GM10266 (cell line): Measurements from ENCODE around the gene SMAD7.

Source experiments
- DNase-seq: peaks from one replicate; pipeline ENCODE4 v3.0.0; 2012; ENCODE audit errors: extremely low spot score
- TF ChIP-seq, protein P1 (sequence below): IDR thresholded peaks from 2 replicates; pipeline ENCODE4 v1.5.1; 2012; ENCODE audit warnings: mild to moderate bottlenecking, low read depth; ENCODE audit not compliant: control insufficient read depth, insufficient read depth; ENCODE audit errors: missing control alignments

The SMAD7 gene

DNA sequence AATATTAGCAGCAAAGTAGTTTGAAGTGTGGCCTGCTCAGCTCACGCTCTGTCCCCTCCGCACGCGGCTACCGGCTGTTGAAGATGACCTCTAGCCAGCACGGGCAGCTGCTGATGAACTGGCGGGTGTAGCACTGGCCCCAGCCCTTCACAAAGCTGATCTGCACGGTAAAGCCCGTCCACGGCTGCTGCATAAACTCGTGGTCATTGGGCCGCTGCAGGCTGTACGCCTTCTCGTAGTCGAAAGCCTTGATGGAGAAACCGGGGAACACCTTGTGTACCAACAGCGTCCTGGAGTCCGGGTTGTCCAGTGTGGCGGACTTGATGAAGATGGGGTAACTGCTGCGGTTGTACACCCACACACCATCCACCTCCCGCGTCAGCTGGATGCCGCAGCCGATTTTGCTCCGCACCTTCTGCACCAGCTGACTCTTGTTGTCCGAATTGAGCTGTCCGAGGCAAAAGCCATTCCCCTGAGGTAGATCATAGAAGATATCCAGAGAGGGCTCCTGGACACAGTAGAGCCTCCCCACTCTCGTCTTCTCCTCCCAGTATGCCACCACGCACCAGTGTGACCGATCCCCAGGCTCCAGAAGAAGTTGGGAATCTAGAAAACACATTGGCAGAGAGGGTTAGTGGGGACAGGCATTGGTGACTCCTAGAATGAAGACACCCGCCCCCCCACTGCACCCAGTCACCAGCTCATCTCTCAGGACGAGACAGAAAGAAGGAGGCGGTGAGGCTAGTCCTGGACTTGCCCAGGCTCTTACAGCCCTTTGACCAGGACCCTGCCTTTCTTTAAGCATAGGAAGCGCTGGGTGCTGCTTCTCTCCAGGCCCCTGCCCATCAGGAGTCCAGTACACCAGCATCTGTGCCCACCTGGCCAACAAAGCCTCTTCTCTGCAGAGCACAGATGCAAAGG lies 29.2 kb downstream of the SMAD7 start:
- TF ChIP-seq, protein P1, sequence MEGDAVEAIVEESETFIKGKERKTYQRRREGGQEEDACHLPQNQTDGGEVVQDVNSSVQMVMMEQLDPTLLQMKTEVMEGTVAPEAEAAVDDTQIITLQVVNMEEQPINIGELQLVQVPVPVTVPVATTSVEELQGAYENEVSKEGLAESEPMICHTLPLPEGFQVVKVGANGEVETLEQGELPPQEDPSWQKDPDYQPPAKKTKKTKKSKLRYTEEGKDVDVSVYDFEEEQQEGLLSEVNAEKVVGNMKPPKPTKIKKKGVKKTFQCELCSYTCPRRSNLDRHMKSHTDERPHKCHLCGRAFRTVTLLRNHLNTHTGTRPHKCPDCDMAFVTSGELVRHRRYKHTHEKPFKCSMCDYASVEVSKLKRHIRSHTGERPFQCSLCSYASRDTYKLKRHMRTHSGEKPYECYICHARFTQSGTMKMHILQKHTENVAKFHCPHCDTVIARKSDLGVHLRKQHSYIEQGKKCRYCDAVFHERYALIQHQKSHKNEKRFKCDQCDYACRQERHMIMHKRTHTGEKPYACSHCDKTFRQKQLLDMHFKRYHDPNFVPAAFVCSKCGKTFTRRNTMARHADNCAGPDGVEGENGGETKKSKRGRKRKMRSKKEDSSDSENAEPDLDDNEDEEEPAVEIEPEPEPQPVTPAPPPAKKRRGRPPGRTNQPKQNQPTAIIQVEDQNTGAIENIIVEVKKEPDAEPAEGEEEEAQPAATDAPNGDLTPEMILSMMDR, result no peak
- no peak for DNase-seq

DNA sequence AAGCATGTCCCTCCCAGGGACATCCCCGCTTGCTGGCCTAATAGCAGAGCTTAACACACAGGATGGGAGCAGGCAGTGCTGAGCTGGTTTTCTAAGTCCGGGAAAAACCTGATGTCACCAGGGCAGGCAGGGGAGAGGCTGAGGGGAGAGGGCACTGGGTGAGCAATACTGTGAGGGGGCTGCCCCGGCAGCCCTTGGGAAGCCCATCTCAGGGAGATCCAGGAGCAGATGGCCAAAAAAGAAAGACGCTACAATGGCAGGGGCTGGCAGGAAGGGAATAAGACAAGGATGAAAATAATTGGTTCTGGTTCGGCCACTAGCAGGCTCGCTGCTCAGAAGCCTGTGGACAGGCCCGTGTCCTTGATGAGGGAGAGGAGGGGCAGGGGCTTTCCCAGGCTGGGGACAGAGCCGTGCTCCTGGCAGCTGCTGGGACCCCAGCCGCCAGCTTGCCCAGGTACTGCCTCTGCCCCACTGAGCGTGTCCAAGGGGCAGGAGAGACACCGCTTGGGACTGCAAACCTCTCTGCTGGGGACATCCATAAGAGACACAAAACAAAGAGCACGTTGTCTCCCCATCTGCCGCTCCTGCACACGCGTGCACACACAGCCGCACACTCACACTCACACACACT lies 30.2 kb downstream of the SMAD7 start:
- no peak for DNase-seq
- TF ChIP-seq, protein P1, result no peak

DNA sequence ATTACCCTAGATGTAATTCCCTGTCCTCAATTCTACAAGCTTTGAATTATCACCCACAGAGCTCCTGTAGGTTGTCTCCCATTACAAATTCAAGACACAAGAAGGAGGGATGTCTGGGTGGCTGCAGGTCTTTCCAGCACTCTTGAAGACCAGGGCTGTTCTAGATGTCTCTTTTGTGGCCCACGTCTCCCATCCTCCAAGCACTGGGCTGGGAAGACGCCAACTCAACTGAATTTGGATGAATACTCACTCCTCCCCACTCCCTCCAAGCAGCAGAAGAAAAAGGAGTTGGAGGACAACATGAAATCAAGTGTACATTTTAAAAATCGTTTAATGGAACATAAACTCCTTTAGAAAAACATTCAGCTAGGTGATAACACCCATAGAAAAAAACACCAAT lies 31.2 kb downstream of the SMAD7 start:
- TF ChIP-seq, protein P1, result no peak
- no peak for DNase-seq

DNA sequence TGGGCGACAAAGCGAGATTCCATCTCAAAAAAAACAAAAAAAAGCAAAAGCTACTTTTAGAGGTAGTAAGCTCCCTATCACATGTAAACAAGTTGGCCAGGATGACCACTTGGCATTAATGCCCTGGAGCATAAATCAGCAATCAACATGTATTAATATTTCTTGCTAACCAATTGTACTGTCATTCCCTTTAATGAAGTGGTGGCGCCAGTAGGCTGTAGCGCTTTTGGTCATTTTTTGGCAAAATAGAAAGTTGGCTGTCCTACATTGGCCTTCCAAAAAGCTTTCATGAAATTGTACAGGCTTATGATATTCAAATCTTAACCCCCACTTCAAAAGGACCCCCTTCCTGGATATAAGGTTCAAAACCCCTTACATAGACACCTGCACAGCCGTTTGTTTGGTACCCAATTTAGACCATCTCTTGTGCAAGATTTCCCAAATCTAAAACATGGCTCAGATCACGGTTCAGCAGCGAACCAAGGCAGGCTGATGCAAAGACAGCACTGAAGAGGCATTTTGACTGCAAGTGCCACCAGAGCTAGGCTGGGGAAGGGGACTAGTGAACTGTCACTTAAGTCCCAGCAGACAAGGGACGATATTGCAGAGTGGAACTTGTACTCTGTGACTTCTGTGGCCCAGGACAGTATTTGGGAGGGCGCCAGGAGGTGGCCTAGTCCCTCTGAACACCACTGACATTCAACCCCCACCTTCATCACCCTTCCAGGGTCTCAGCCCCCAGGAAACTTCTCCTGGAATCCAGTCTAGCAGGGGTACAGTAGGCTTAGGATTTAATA lies 31.9 kb downstream of the SMAD7 start:
- TF ChIP-seq, protein P1, result no peak
- no peak for DNase-seq

DNA sequence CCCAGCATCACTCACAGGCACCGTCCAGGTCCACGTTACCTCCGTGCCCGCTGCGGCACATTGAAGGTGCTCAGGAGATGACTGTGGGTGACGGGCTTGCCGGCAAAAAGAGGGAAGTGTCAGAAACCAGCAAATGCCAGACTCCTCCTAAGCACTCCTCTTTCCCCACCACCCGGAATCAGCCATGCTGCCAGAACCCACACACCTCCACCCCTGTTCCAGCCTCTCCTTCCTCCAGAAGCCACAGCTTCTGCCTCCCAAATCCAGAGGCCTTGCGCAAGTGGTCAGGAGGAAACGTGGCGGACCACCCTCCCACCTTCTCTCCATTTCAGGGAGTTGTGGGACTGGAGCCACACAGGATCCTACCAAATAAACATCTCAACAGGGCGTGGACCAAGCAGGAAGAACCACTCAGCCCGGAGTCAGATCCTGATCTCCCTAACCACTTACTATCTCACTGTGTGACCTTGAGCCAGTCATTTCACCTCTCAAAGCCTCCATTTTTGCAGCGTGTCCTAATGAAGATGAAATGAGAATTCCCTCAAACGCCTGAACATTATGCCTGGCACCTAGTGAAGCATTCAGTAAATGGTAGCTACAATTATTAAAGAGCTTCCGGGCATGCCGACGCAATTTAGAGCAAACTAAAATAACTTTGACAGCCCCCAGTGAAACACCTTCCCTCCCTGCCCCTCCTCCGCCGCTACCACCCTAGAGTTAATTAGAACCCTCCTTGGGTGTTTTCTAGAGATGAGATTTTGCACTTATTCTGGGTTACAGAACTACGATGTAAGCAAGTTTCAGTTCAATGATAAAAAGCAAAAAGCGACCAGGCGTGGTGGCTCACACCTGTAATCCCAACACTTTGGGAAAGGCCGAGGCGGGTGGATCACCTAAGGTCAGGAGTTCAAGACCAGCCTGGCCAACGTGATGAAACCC lies 32.9 kb downstream of the SMAD7 start:
- TF ChIP-seq, protein P1, result no peak
- DNase-seq, result no peak

DNA sequence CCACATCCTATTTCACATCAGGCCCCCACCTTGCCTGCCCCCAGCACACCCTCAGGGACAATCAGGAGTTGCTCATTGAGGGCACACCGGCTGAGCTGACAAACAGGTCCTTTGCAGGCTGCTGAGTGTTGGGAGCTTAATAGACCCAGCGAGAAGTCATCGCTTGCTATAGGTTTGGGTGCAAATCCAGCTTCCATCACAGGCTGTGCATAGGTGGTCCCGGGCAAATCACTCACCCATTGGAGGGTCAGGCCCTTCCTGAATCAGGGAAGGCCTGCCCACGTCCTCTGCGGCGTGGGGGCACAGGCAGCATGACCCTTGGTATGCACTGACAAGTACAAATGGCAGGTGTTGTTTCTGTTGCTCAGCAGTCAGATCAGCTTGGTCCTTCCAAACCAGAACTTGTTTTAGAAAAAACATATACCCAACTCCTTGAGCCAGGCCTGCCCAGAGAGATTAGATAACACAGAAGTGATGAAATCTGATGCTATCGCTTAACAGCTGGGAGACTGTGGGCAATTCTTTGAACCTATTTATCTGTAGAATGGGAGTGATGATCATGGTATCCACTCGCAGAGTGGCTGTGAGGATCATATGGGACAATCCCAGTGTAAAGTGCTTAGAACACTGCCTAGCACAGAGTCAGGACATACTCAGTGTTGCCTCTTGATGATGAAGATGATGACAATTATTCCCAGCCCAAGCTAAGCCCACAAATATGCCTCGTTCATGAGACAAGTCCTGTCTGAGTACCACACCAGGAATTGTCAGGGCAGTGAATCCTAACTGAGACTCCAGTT lies 34.9 kb downstream of the SMAD7 start:
- TF ChIP-seq, protein P1, result no peak
- no peak for DNase-seq
